Prostate gland (tissue), 2 donors: Measurements from ENCODE around the gene ZNF835.

Experiments used
- POLR2AphosphoS5 ChIP-seq: sonication (generic); formaldehyde crosslinking; IDR thresholded peaks from one replicate; pipeline ENCODE4 v1.6.1; 2017; ENCODE audit warnings: antibody characterized with exemption
- TF ChIP-seq, protein P1 (sequence below), 4 experiments: fragments of 200-600 bp in 2 of 4; fragments of 450-650 bp in 2 of 4; sonication (generic) in 2 of 4; IDR thresholded peaks; 1 replicate in 3 of 4; 2 replicates in 1 of 4; pipeline ENCODE4 v1.5.1; 2016 to 2019; ENCODE audit warnings: antibody characterized with exemption in 4 of 4, mild to moderate bottlenecking in 2 of 4, moderate library complexity in 2 of 4

GRCh38 chr19:56681702-56682101 is 10.1 kb upstream of the ZNF835 start:
- TF ChIP-seq, protein P1, sequence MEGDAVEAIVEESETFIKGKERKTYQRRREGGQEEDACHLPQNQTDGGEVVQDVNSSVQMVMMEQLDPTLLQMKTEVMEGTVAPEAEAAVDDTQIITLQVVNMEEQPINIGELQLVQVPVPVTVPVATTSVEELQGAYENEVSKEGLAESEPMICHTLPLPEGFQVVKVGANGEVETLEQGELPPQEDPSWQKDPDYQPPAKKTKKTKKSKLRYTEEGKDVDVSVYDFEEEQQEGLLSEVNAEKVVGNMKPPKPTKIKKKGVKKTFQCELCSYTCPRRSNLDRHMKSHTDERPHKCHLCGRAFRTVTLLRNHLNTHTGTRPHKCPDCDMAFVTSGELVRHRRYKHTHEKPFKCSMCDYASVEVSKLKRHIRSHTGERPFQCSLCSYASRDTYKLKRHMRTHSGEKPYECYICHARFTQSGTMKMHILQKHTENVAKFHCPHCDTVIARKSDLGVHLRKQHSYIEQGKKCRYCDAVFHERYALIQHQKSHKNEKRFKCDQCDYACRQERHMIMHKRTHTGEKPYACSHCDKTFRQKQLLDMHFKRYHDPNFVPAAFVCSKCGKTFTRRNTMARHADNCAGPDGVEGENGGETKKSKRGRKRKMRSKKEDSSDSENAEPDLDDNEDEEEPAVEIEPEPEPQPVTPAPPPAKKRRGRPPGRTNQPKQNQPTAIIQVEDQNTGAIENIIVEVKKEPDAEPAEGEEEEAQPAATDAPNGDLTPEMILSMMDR (IDR thresholded peaks at IDR 0.05) = no peak
- TF ChIP-seq POLR2AphosphoS5 = no peak
